GM19438 (cell line): ENCODE data around the gene IQGAP2.
"Not testable (repeated sequence)": the region's sequence is repeated elsewhere in the genome, so short reads cannot be mapped to it uniquely, and the experiment has no call there.

Experiments
- ATAC-seq: cut with Tn5 transposase; IDR thresholded peaks from one replicate; pipeline ENCODE4 v1.9.1; 2021; ENCODE audit warnings: low read depth; ENCODE audit not compliant: unreplicated experiment

Gene IQGAP2

GRCh38 chr5:76723266-76723665 lies 320.2 kb downstream of the IQGAP2 start:
- no peak for ATAC-seq

- no peak for ATAC-seq
Measured at GRCh38 chr5:76723906-76724305, 320.8 kb downstream of the IQGAP2 start.

GRCh38 chr5:76724871-76725270 lies 321.8 kb downstream of the IQGAP2 start:
- no peak for ATAC-seq

- no peak for ATAC-seq
Measured at GRCh38 chr5:76728965-76729364, 325.9 kb downstream of the IQGAP2 start.

- ATAC-seq = no peak
Measured at GRCh38 chr5:76729373-76730290, 326.5 kb downstream of the IQGAP2 start.

GRCh38 chr5:76732405-76733048 lies 329.4 kb downstream of the IQGAP2 start:
- no peak for ATAC-seq

GRCh38 chr5:76733049-76733417 lies 329.9 kb downstream of the IQGAP2 start:
- ATAC-seq = no peak

- ATAC-seq = no peak
Measured at GRCh38 chr5:76735762-76736545, 332.9 kb downstream of the IQGAP2 start.

GRCh38 chr5:76736679-76737556 lies 333.8 kb downstream of the IQGAP2 start:
- ATAC-seq = no peak

- no peak for ATAC-seq
Measured at GRCh38 chr5:76737846-76738245, 334.8 kb downstream of the IQGAP2 start.

GRCh38 chr5:76741506-76741905 lies 338.4 kb downstream of the IQGAP2 start:
- ATAC-seq = not testable (repeated sequence)

GRCh38 chr5:76742583-76742982 lies 339.5 kb downstream of the IQGAP2 start:
- no peak for ATAC-seq

- no peak for ATAC-seq
Measured at GRCh38 chr5:76744632-76745031, 341.5 kb downstream of the IQGAP2 start.

- ATAC-seq = no peak
Measured at GRCh38 chr5:76745670-76746069, 342.6 kb downstream of the IQGAP2 start.

GRCh38 chr5:76746677-76747076 lies 343.6 kb downstream of the IQGAP2 start:
- ATAC-seq = no peak

GRCh38 chr5:76747706-76748105 lies 344.6 kb downstream of the IQGAP2 start:
- ATAC-seq = no peak

GRCh38 chr5:76751291-76751690 lies 348.2 kb downstream of the IQGAP2 start:
- ATAC-seq = no peak

GRCh38 chr5:76754668-76755078 lies 351.6 kb downstream of the IQGAP2 start:
- no peak for ATAC-seq

- no peak for ATAC-seq
Measured at GRCh38 chr5:76755779-76756637, 352.9 kb downstream of the IQGAP2 start.
